HEK293 (cell line): ENCODE measurements around the gene TTBK1.
A peak's percentile ranks its signal among the peaks of the same experiment; 100 is the strongest.

Experiments
- CTCF ChIA-PET: fragments of 350-600 bp; formaldehyde crosslinking; extraction: SDS; loops from one replicate; lab custom pipeline; 2021; ENCODE audit warnings: antibody characterized with exemption; lab: Yijun Ruan, JAX
- POLR2A ChIA-PET: fragments of 300-600 bp; formaldehyde crosslinking; extraction: SDS; loops from one replicate; lab custom pipeline; 2020; ENCODE audit warnings: antibody characterized with exemption, inconsistent platforms; lab: Yijun Ruan, JAX
- H3K27ac ChIP-seq: fragments of 200-500 bp; sonication (Bioruptor generic); 2 replicates; pipeline ENCODE4 v1.5.1; 2014; ENCODE audit warnings: low read depth, low read length, control low read depth, inconsistent platforms; ENCODE audit errors: extremely low read depth
- H3K36me3 ChIP-seq, 2 experiments: fragments of 200-500 bp in 1 of 2; sonication (Bioruptor generic) in 1 of 2; 1 replicate in 1 of 2; 2 replicates in 1 of 2; pipeline ENCODE4 v1.5.1; 2014 to 2017; ENCODE audit warnings: inconsistent platforms in 2 of 2, low read length in 2 of 2; ENCODE audit not compliant: control insufficient read depth in 2 of 2, insufficient read depth in 1 of 2
- H3K4me1 ChIP-seq: fragments of 200-500 bp; sonication (Bioruptor generic); 2 replicates; pipeline ENCODE4 v1.5.1; 2014; ENCODE audit warnings: mild to moderate bottlenecking, low read length, inconsistent platforms; ENCODE audit not compliant: control insufficient read depth, insufficient read depth
- H3K4me3 ChIP-seq: 2 replicates; pipeline ENCODE4 v1.5.1; 2011; ENCODE audit warnings: low read depth, mild to moderate bottlenecking, control low read depth, low read length, moderate library complexity
- H3K9me3 ChIP-seq: fragments of 200-500 bp; sonication (Bioruptor generic); 2 replicates; pipeline ENCODE4 v1.5.1; 2014; ENCODE audit warnings: low read depth, low read length, inconsistent platforms; ENCODE audit not compliant: control insufficient read depth, insufficient read depth
- AEBP2 ChIP-seq: fragments of 450-650 bp; formaldehyde crosslinking; IDR thresholded peaks from 2 replicates; pipeline ENCODE4 v1.5.1; 2016; ENCODE audit warnings: missing biosample characterization, missing genetic modification characterization, borderline replicate concordance
- ELK4 ChIP-seq: IDR thresholded peaks from 2 replicates; pipeline ENCODE4 v1.6.1; 2011; ENCODE audit warnings: mild to moderate bottlenecking, low read depth, low read length, borderline replicate concordance
- PRDM1 ChIP-seq: fragments of 450-650 bp; formaldehyde crosslinking; IDR thresholded peaks from 2 replicates; pipeline ENCODE4; 2016; ENCODE audit warnings: missing biosample characterization, missing genetic modification characterization
- ZBTB48 ChIP-seq: fragments of 450-650 bp; formaldehyde crosslinking; IDR thresholded peaks from 2 replicates; pipeline ENCODE4 v1.5.1; 2016; ENCODE audit warnings: missing biosample characterization, missing genetic modification characterization
- ZNF121 ChIP-seq: fragments of 450-650 bp; formaldehyde crosslinking; IDR thresholded peaks from 2 replicates; pipeline ENCODE4 v1.5.1; 2016; ENCODE audit warnings: missing biosample characterization, missing genetic modification characterization
- ZNF138 ChIP-seq: fragments of 450-650 bp; formaldehyde crosslinking; IDR thresholded peaks from 2 replicates; pipeline ENCODE4 v1.5.1; 2016; ENCODE audit warnings: missing biosample characterization, missing genetic modification characterization, borderline replicate concordance
- ZNF174 ChIP-seq: fragments of 450-650 bp; formaldehyde crosslinking; IDR thresholded peaks from 2 replicates; pipeline ENCODE4 v1.5.0; 2017; ENCODE audit warnings: missing biosample characterization, mild to moderate bottlenecking, missing genetic modification characterization
- ZNF2 ChIP-seq: fragments of 450-650 bp; formaldehyde crosslinking; IDR thresholded peaks from 2 replicates; pipeline ENCODE4 v1.5.1; 2016; ENCODE audit warnings: missing biosample characterization, missing genetic modification characterization
- ZNF23 ChIP-seq: fragments of 450-650 bp; formaldehyde crosslinking; IDR thresholded peaks from 2 replicates; pipeline ENCODE4 v1.5.1; 2016; ENCODE audit warnings: missing biosample characterization, missing genetic modification characterization, borderline replicate concordance
- ZNF366 ChIP-seq: fragments of 450-650 bp; formaldehyde crosslinking; conservative IDR thresholded peaks from 2 replicates; pipeline ENCODE4 v1.5.1; 2016; ENCODE audit warnings: missing biosample characterization, missing genetic modification characterization
- ZNF398 ChIP-seq: fragments of 450-650 bp; formaldehyde crosslinking; IDR thresholded peaks from 2 replicates; pipeline ENCODE4 v1.5.1; 2017; ENCODE audit warnings: missing biosample characterization, missing genetic modification characterization
- ZNF426 ChIP-seq: fragments of 450-650 bp; formaldehyde crosslinking; IDR thresholded peaks from 2 replicates; pipeline ENCODE4 v1.5.1; 2017; ENCODE audit warnings: missing biosample characterization, missing genetic modification characterization, mild to moderate bottlenecking, inconsistent platforms, moderate library complexity
- ZNF510 ChIP-seq: fragments of 450-650 bp; formaldehyde crosslinking; IDR thresholded peaks from 2 replicates; pipeline ENCODE4 v1.5.1; 2018; ENCODE audit warnings: mild to moderate bottlenecking, missing genetic modification characterization, missing biosample characterization; ENCODE audit not compliant: insufficient replicate concordance
- ZNF521 ChIP-seq: fragments of 450-650 bp; formaldehyde crosslinking; IDR thresholded peaks from 2 replicates; pipeline ENCODE4 v1.5.1; 2017; ENCODE audit warnings: missing biosample characterization, mild to moderate bottlenecking, missing genetic modification characterization
- ZNF549 ChIP-seq: fragments of 450-650 bp; IDR thresholded peaks from 2 replicates; pipeline ENCODE4 v1.5.1; 2018; ENCODE audit warnings: missing biosample characterization, missing genetic modification characterization, mild to moderate bottlenecking, inconsistent platforms, moderate library complexity
- ZNF555 ChIP-seq: fragments of 450-650 bp; formaldehyde crosslinking; conservative IDR thresholded peaks from 2 replicates; pipeline ENCODE4 v1.5.1; 2017; ENCODE audit warnings: missing biosample characterization, mild to moderate bottlenecking, missing genetic modification characterization, inconsistent platforms
- ZNF777 ChIP-seq: fragments of 450-650 bp; formaldehyde crosslinking; IDR thresholded peaks from 2 replicates; pipeline ENCODE4 v1.5.1; 2017; ENCODE audit warnings: missing biosample characterization, missing genetic modification characterization, borderline replicate concordance
- ZNF830 ChIP-seq: fragments of 450-650 bp; IDR thresholded peaks from 2 replicates; pipeline ENCODE4 v1.5.0; 2018; ENCODE audit warnings: missing biosample characterization, missing genetic modification characterization, low read depth, mild to moderate bottlenecking, moderate library complexity
- ZNF837 ChIP-seq: fragments of 450-650 bp; formaldehyde crosslinking; IDR thresholded peaks from 2 replicates; pipeline ENCODE4 v1.5.1; 2016; ENCODE audit warnings: missing biosample characterization, missing genetic modification characterization
- ZSCAN23 ChIP-seq: fragments of 450-650 bp; formaldehyde crosslinking; IDR thresholded peaks from 2 replicates; pipeline ENCODE4 v1.5.1; 2016; ENCODE audit warnings: missing biosample characterization, missing genetic modification characterization
- TF ChIP-seq, protein P1 (sequence below): fragments of 450-650 bp; formaldehyde crosslinking; IDR thresholded peaks from 2 replicates; pipeline ENCODE4 v1.5.1; 2017; ENCODE audit warnings: missing biosample characterization, missing genetic modification characterization
- TF ChIP-seq, protein P2 (sequence below): fragments of 450-650 bp; formaldehyde crosslinking; IDR thresholded peaks from 2 replicates; pipeline ENCODE4 v1.5.1; 2016; ENCODE audit warnings: missing biosample characterization, missing genetic modification characterization
- TF ChIP-seq, protein P3 (sequence below): fragments of 450-650 bp; formaldehyde crosslinking; IDR thresholded peaks from 2 replicates; pipeline ENCODE4; 2016; ENCODE audit warnings: missing biosample characterization, missing genetic modification characterization

Gene TTBK1

DNA sequence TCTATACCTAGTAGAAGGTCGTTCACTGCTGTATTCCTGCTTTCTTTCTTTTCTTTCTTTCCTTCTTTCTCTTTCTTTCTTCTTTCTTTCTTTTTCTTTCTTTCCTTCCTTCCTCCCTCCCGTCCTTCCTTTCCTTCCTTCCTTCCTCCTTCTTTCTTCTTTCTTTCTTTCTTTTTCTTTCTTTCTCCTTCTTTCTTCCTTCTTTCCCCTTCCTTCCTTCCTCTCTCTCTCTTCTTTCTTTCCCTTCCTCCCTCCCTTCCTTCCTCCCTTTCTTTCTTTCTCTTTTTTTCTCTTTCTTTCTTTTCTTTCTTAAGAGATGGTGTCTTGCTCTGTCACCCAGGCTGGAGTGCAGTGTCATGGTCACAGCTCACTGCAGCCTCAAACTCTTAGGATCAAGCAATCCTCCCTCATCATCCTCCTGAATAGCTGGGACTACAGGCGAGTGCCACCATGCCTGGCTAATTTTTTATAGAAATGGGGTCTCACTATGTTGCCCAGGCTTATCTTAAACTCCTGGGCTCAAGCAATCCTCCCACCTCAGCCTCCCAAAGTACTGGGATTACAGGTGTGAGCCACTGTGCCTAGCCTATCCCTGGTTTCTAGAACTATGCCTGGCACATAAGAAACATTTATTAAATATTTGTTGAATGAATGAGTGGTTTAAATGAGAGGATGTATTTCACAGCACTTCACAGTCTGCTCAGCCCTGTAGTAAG, 11.4 kb upstream of the TTBK1 start:
- H3K36me3 ChIP-seq = peaks cover 0 to 6% of the 10 kb centered on the region in 2 experiments; a peak in 1 of 3 replicates
- POLR2A ChIA-PET = no interaction called here
- TF ChIP-seq ZNF510 (tag by site-specific recombination) = no peak
- no peak for TF ChIP-seq ZNF521 (tag by site-specific recombination)
- no peak for TF ChIP-seq ZSCAN23 (tag by site-specific recombination)
- TF ChIP-seq ZNF555 (tag by site-specific recombination) = no peak
- no peak for TF ChIP-seq ZNF138
- no peak for TF ChIP-seq ZNF837
- no peak for TF ChIP-seq ZNF2 (tag by site-specific recombination)
- no peak for TF ChIP-seq ZNF830 (tag by site-specific recombination)
- TF ChIP-seq ZBTB48 = no peak
- TF ChIP-seq, protein P1, sequence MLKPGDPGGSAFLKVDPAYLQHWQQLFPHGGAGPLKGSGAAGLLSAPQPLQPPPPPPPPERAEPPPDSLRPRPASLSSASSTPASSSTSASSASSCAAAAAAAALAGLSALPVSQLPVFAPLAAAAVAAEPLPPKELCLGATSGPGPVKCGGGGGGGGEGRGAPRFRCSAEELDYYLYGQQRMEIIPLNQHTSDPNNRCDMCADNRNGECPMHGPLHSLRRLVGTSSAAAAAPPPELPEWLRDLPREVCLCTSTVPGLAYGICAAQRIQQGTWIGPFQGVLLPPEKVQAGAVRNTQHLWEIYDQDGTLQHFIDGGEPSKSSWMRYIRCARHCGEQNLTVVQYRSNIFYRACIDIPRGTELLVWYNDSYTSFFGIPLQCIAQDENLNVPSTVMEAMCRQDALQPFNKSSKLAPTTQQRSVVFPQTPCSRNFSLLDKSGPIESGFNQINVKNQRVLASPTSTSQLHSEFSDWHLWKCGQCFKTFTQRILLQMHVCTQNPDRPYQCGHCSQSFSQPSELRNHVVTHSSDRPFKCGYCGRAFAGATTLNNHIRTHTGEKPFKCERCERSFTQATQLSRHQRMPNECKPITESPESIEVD (tag by site-specific recombination) = no peak
- no peak for TF ChIP-seq ELK4
- no peak for TF ChIP-seq ZNF777 (tag by site-specific recombination)
- peak; percentile 67 for TF ChIP-seq ZNF121
- TF ChIP-seq ZNF426 (tag by site-specific recombination) = no peak
- TF ChIP-seq, protein P2, sequence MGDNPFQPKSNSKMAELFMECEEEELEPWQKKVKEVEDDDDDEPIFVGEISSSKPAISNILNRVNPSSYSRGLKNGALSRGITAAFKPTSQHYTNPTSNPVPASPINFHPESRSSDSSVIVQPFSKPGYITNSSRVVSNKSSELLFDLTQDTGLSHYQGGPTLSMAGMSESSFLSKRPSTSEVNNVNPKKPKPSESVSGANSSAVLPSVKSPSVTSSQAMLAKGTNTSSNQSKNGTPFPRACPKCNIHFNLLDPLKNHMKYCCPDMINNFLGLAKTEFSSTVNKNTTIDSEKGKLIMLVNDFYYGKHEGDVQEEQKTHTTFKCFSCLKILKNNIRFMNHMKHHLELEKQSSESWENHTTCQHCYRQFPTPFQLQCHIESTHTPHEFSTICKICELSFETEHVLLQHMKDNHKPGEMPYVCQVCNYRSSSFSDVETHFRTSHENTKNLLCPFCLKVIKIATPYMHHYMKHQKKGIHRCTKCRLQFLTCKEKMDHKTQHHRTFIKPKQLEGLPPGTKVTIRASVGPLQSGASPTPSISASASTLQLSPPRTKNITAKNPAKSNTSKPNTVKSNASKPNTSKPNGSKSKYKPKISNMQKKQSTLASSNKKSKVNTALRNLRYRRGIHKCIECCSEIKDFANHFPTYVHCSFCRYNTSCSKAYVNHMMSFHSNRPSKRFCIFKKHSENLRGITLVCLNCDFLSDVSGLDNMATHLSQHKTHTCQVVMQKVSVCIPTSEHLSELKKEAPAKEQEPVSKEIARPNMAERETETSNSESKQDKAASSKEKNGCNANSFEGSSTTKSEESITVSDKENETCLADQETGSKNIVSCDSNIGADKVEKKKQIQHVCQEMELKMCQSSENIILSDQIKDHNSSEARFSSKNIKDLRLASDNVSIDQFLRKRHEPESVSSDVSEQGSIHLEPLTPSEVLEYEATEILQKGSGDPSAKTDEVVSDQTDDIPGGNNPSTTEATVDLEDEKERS (tag by site-specific recombination) = no peak
- 0 out of 2 replicates have a peak, but pooled peaks have one; percentile 41 for TF ChIP-seq PRDM1 (tag by site-specific recombination)
- 0 out of 2 replicates have a peak, but pooled peaks have one; percentile 23 for TF ChIP-seq AEBP2 (tag by site-specific recombination)
- no peak for TF ChIP-seq ZNF398 (tag by site-specific recombination)
- TF ChIP-seq ZNF174 (tag by site-specific recombination) = no peak
- no peak for TF ChIP-seq ZNF23
- TF ChIP-seq, protein P3, sequence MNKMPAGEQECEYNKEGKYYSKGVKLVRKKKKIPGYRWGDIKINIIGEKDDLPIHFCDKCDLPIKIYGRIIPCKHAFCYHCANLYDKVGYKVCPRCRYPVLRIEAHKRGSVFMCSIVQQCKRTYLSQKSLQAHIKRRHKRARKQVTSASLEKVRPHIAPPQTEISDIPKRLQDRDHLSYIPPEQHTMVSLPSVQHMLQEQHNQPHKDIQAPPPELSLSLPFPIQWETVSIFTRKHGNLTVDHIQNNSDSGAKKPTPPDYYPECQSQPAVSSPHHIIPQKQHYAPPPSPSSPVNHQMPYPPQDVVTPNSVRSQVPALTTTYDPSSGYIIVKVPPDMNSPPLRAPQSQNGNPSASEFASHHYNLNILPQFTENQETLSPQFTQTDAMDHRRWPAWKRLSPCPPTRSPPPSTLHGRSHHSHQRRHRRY (tag by site-specific recombination) = 0 out of 2 replicates have a peak, but pooled peaks have one; percentile 29
- TF ChIP-seq ZNF366 (tag by site-specific recombination) = peak; percentile 97
- TF ChIP-seq ZNF549 = no peak
- CTCF ChIA-PET = interaction anchor here (0.5 to 3.7 kb wide), 6 partner anchors 10 to 103 kb away, joined by 3 to 20 read pairs (median 4); no protein-coding TSS in a partner anchor
- no peaks in the 10 kb centered on the region for H3K9me3 ChIP-seq
- no peak overlapping the region for H3K4me3 ChIP-seq
- no peaks in the 10 kb centered on the region; the same call in 1 of the 2 replicates for H3K4me1 ChIP-seq
- no peak overlapping the region for H3K27ac ChIP-seq
